Measurements from ENCODE around the gene PPTC7.

DNA sequence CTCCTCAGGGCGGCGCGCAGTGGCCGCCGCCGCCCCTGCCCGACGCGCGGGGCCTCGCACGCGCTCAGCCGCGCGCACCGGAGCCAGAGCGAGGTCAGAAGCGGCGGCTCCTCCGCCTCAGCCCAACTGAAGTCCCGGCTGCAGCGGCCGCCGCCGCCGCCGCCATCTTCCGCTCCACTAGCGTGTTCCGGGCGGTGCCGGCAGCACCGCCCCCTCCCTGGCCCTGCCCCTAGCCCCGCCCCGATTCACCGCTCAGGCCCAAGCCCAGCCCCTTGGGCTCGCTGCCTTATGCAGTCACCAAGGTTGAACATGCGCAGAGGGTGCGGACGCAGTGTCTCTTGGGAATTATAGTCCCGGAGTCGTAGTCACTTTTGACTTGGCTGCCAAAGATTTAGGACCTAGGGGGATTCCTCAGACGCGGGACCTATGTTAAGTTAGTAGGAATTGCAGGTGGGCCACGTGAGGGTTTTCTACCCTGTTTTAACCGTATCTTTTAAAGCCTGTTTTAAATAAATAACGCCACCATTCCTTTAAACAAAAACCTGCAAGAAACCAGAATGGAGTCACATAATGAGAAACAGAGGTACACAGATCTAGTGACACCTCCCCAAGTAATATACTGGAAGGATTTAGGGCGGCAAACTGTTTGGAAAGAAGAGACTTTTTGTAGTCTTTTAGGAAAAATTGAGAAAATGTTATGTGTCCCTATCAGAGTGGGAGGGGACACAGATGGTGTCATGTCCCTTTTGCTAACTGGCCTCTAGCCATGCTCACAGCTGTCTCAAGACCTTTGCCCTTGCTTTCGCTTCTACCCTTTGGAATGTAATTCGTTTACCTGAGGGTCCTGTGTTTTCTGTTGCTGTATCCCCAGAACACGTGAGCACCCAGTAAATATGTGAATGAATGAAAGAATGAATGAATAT is at the start of gene PPTC7:
- TF ChIP-seq, protein P1, sequence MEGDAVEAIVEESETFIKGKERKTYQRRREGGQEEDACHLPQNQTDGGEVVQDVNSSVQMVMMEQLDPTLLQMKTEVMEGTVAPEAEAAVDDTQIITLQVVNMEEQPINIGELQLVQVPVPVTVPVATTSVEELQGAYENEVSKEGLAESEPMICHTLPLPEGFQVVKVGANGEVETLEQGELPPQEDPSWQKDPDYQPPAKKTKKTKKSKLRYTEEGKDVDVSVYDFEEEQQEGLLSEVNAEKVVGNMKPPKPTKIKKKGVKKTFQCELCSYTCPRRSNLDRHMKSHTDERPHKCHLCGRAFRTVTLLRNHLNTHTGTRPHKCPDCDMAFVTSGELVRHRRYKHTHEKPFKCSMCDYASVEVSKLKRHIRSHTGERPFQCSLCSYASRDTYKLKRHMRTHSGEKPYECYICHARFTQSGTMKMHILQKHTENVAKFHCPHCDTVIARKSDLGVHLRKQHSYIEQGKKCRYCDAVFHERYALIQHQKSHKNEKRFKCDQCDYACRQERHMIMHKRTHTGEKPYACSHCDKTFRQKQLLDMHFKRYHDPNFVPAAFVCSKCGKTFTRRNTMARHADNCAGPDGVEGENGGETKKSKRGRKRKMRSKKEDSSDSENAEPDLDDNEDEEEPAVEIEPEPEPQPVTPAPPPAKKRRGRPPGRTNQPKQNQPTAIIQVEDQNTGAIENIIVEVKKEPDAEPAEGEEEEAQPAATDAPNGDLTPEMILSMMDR (IDR thresholded peaks at IDR 0.05) = no peak
- TF ChIP-seq POLR2A (IDR thresholded peaks at IDR 0.05) = peak; percentile 84
